ENCODE results near the gene MVD. TPM values are rescaled to one million over a fixed set of nuclear protein-coding genes. Genes with fewer than 3 reads are reported as not detected.

Gene MVD
- total and polyA plus RNA-seq, 4 donors: 21.7 to 99.2 (median 74.7) TPM

- TF ChIP-seq REST (IDR thresholded peaks at IDR 0.05) (no peak), FOXA2 (IDR thresholded peaks at IDR 0.05) (no peak)
These were observed 27.6 kb upstream of the MVD start (continued) for GRCh38 chr16:88690341-88691128.

GRCh38 chr16:88688013-88688778 lies 25.3 kb upstream of the MVD start:
- H3K4me3 ChIP-seq (ENCODE audit: low read depth in 1 of 3, low read length in 3 of 3): no peak overlapping the region
- peak; percentile 74 for DNase-seq (ENCODE audit: low spot score)

More at GRCh38 chr16:88688013-88688778, 25.3 kb upstream of the MVD start:
- no peak for TF ChIP-seq MAX (IDR thresholded peaks at IDR 0.05)
- TF ChIP-seq, protein P1, sequence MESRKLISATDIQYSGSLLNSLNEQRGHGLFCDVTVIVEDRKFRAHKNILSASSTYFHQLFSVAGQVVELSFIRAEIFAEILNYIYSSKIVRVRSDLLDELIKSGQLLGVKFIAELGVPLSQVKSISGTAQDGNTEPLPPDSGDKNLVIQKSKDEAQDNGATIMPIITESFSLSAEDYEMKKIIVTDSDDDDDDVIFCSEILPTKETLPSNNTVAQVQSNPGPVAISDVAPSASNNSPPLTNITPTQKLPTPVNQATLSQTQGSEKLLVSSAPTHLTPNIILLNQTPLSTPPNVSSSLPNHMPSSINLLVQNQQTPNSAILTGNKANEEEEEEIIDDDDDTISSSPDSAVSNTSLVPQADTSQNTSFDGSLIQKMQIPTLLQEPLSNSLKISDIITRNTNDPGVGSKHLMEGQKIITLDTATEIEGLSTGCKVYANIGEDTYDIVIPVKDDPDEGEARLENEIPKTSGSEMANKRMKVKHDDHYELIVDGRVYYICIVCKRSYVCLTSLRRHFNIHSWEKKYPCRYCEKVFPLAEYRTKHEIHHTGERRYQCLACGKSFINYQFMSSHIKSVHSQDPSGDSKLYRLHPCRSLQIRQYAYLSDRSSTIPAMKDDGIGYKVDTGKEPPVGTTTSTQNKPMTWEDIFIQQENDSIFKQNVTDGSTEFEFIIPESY (IDR thresholded peaks at IDR 0.05): no peak
- no peak for TF ChIP-seq HNF4G (IDR thresholded peaks at IDR 0.05)
- TF ChIP-seq RAD21 (IDR thresholded peaks at IDR 0.05): no peak
- TF ChIP-seq ATF3 (IDR thresholded peaks at IDR 0.05): no peak
- no peak for TF ChIP-seq SP1 (IDR thresholded peaks at IDR 0.05)
- TF ChIP-seq RXRA (IDR thresholded peaks at IDR 0.05): no peak
- no peak for TF ChIP-seq CTCF (IDR thresholded peaks at IDR 0.05; ENCODE audit: low read depth, low read length, missing input control)
- TF ChIP-seq TAF1 (conservative IDR thresholded peaks at IDR 0.05): no peak
- no peak for TF ChIP-seq FOXA1 (IDR thresholded peaks at IDR 0.05)
- TF ChIP-seq NR2F2 (IDR thresholded peaks at IDR 0.05): no peak
- TF ChIP-seq YY1 (IDR thresholded peaks at IDR 0.05): no peak
- H3K36me3 ChIP-seq (ENCODE audit: control insufficient read depth in 4 of 4, insufficient read depth in 3 of 4, low read depth in 1 of 4, low read length in 3 of 4): no peaks in the 10 kb centered on the region
- H3K4me1 ChIP-seq (ENCODE audit: control insufficient read depth in 4 of 4, insufficient read depth in 4 of 4, low read length in 3 of 4): peaks cover 7 to 27% (median 19%) of the 10 kb centered on the region in 4 donors
- H3K27ac ChIP-seq (ENCODE audit: low read depth in 1 of 2, low read length in 2 of 2): no peak overlapping the region
- H3K9me3 ChIP-seq (ENCODE audit: control insufficient read depth in 4 of 4, low read length in 3 of 4): no peaks in the 10 kb centered on the region
- H3K27me3 ChIP-seq (ENCODE audit: control insufficient read depth in 4 of 4, insufficient read depth in 4 of 4, low read length in 3 of 4): no peaks in the 10 kb centered on the region
- H3K9ac ChIP-seq (ENCODE audit: low read depth in 1 of 2, low read length in 2 of 2): no peak overlapping the region
- 36% methylated on average over 28 of the region's 28 CpGs for WGBS

Measured in liver (tissue), 9 donors.